ENCODE measurements around the gene SSBP1.

- TF ChIP-seq EZH2 (IDR thresholded peaks at IDR 0.05; ENCODE audit: low read depth, unreplicated experiment), result no peak
- TF ChIP-seq ZNF331 (CRISPR knock-in tag; IDR thresholded peaks at IDR 0.05; ENCODE audit: low read depth), result no peak
- TF ChIP-seq CTCF (conservative IDR thresholded peaks at IDR 0.05; ENCODE audit: low read depth in 2 of 2), result no peak
- TF ChIP-seq EZH2phosphoT487 (IDR thresholded peaks at IDR 0.05; ENCODE audit: unreplicated experiment), result no peak
- no peak for TF ChIP-seq POLR2AphosphoS5 (IDR thresholded peaks at IDR 0.05; ENCODE audit: low read depth)
These were observed 46.6 kb upstream of the SSBP1 start for GRCh38 chr7:141691540-141691939.
